ENCODE measurements around the gene CRKL.
"Not testable (repeated sequence)": the region's sequence is repeated elsewhere in the genome, so short reads cannot be mapped to it uniquely, and the experiment has no call there.

Gene CRKL

GRCh38 chr22:20901093-20902033 is 15.8 kb upstream of the CRKL start:
- not testable (repeated sequence) for DNase-seq (ENCODE audit: low spot score)

GRCh38 chr22:20903093-20903492 is 14.1 kb upstream of the CRKL start:
- DNase-seq (ENCODE audit: low spot score), result no peak

- DNase-seq (ENCODE audit: low spot score), result no peak
Measured at GRCh38 chr22:20904008-20904979, 12.9 kb upstream of the CRKL start.

- no peak for DNase-seq (ENCODE audit: low spot score)
Measured at GRCh38 chr22:20904980-20905355, 12.2 kb upstream of the CRKL start.

GRCh38 chr22:20905415-20906386 is 11.5 kb upstream of the CRKL start:
- no peak for DNase-seq (ENCODE audit: low spot score)

- no peak for DNase-seq (ENCODE audit: low spot score)
Measured at GRCh38 chr22:20906387-20906767, 10.8 kb upstream of the CRKL start.

- not testable (repeated sequence) for DNase-seq (ENCODE audit: low spot score)
Measured at GRCh38 chr22:20908717-20909116, 8.5 kb upstream of the CRKL start.

GRCh38 chr22:20909543-20910303 is 7.5 kb upstream of the CRKL start:
- no peak for DNase-seq (ENCODE audit: low spot score)

GRCh38 chr22:20912494-20912893 is 4.7 kb upstream of the CRKL start:
- no peak for DNase-seq (ENCODE audit: low spot score)

- no peak for DNase-seq (ENCODE audit: low spot score)
Measured at GRCh38 chr22:20918663-20919218, 1.5 kb downstream of the CRKL start.

- no peak for DNase-seq (ENCODE audit: low spot score)
Measured at GRCh38 chr22:20919718-20920117, 2.5 kb downstream of the CRKL start.

- no peak for DNase-seq (ENCODE audit: low spot score)
Measured at GRCh38 chr22:20920881-20921203, 3.6 kb downstream of the CRKL start.

- DNase-seq (ENCODE audit: low spot score), result no peak
Measured at GRCh38 chr22:20922141-20922751, 5.0 kb downstream of the CRKL start.

GRCh38 chr22:20926243-20926642 is 9.0 kb downstream of the CRKL start:
- no peak for DNase-seq (ENCODE audit: low spot score)

GRCh38 chr22:20927940-20928572 is 10.8 kb downstream of the CRKL start:
- DNase-seq (ENCODE audit: low spot score), result no peak

- no peak for DNase-seq (ENCODE audit: low spot score)
Measured at GRCh38 chr22:20928573-20928967, 11.4 kb downstream of the CRKL start.

- DNase-seq (ENCODE audit: low spot score), result no peak
Measured at GRCh38 chr22:20930004-20930403, 12.8 kb downstream of the CRKL start.

- DNase-seq (ENCODE audit: low spot score), result not testable (repeated sequence)
Measured at GRCh38 chr22:20930435-20930834, 13.2 kb downstream of the CRKL start.

GRCh38 chr22:20931126-20931654 is 14.0 kb downstream of the CRKL start:
- DNase-seq (ENCODE audit: low spot score), result no peak

All from germinal center (tissue), 1 donor.